ENCODE data around the gene MEGF6. TPM values are rescaled to one million over a fixed set of nuclear protein-coding genes. Genes with fewer than 3 reads are reported as not detected.

MEGF6 gene
- total RNA-seq, 3 donors from 2014 or later: 19.3 to 32.1 (median 24.2) TPM

DNA sequence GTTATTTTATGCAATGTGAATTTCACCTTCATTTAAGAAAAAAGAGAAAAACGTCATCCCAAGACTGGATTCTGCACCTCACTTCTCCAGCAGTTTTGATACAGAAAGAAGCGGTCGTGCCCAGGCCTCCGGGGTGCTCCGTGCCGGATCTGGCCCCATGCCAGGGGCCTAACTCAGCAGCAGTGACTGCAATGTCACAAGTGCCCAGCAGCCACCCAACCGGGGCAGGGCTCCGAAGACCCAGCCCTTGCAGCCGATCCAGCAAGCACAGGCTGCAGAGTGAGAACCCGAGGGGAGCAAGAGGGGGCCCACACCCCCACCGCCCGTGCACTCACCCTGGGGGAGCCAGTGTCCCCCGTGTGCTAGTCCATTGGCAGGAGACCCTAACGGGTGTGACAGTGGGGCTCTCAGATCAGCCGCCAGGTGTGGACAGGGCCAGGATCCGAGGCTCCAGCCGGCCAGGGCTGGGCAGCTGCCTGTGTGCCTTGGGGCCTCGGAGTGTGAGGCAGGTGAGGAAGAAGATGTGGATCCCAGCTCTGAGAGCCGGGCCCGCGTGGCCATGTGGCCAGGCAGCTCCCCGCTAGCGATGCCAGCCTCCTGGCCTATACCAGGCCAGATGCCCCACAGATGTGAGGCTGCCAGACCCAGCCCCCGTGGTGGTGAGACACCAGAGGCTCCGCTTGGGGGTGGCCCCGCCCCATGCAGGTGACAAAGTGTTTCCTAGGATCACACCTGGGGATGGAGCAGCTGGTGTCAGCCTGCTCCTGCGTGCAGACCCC is 60.6 kb downstream of the MEGF6 start:
- Histone ChIP-seq H3K4me1 (peaks cover 0 to 7% of the 10 kb centered on the region in 2 donors), H3K27ac (no peak overlapping the region), H3K27me3 (no peaks in the 10 kb centered on the region), H3K36me3 (no peaks in the 10 kb centered on the region), H3K9me3 (no peaks in the 10 kb centered on the region), H3K4me3 (no peak overlapping the region)
- intact Hi-C loops (cut with DNase I; ENCODE audit: low total_unique reads): no loop called here
- no peak for DNase-seq (ENCODE audit: low spot score in 2 of 2)
- no peak for TF ChIP-seq POLR2AphosphoS5 (IDR thresholded peaks at IDR 0.05)
- no peak for TF ChIP-seq POLR2A (IDR thresholded peaks at IDR 0.05)
- TF ChIP-seq, protein P1, sequence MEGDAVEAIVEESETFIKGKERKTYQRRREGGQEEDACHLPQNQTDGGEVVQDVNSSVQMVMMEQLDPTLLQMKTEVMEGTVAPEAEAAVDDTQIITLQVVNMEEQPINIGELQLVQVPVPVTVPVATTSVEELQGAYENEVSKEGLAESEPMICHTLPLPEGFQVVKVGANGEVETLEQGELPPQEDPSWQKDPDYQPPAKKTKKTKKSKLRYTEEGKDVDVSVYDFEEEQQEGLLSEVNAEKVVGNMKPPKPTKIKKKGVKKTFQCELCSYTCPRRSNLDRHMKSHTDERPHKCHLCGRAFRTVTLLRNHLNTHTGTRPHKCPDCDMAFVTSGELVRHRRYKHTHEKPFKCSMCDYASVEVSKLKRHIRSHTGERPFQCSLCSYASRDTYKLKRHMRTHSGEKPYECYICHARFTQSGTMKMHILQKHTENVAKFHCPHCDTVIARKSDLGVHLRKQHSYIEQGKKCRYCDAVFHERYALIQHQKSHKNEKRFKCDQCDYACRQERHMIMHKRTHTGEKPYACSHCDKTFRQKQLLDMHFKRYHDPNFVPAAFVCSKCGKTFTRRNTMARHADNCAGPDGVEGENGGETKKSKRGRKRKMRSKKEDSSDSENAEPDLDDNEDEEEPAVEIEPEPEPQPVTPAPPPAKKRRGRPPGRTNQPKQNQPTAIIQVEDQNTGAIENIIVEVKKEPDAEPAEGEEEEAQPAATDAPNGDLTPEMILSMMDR (IDR thresholded peaks at IDR 0.05): no peak

DNA sequence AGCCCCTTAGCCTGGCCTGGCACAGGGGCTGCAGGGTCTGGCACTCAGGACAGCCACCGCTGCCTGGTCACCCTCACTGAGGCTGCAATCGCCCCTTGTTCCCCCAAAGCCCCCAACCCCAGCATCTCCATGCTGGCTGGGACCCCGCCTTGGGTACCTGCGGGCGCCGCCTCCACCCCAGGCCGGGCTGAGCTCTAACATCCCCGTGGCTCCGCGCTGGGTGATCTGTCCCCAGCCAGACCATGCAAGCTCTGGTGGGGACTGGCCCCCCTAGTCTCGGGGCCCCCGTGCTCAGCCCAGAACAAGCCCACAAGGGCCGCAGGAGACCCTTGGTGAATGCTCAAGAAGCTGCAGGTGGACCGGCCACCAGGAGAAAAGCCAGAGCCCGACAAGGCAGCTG is 62.4 kb downstream of the MEGF6 start:
- Histone ChIP-seq H3K27ac (no peak overlapping the region), H3K4me3 (no peak overlapping the region), H3K4me1 (peaks cover 0 to 7% of the 10 kb centered on the region in 2 donors), H3K36me3 (no peaks in the 10 kb centered on the region), H3K9me3 (no peaks in the 10 kb centered on the region), H3K27me3 (no peaks in the 10 kb centered on the region)
- TF ChIP-seq POLR2A (IDR thresholded peaks at IDR 0.05): no peak
- TF ChIP-seq, protein P1 (IDR thresholded peaks at IDR 0.05): no peak
- no peak for TF ChIP-seq POLR2AphosphoS5 (IDR thresholded peaks at IDR 0.05)
- DNase-seq (ENCODE audit: low spot score in 2 of 2): no peak
- intact Hi-C loops (cut with DNase I; ENCODE audit: low total_unique reads): no loop called here

DNA sequence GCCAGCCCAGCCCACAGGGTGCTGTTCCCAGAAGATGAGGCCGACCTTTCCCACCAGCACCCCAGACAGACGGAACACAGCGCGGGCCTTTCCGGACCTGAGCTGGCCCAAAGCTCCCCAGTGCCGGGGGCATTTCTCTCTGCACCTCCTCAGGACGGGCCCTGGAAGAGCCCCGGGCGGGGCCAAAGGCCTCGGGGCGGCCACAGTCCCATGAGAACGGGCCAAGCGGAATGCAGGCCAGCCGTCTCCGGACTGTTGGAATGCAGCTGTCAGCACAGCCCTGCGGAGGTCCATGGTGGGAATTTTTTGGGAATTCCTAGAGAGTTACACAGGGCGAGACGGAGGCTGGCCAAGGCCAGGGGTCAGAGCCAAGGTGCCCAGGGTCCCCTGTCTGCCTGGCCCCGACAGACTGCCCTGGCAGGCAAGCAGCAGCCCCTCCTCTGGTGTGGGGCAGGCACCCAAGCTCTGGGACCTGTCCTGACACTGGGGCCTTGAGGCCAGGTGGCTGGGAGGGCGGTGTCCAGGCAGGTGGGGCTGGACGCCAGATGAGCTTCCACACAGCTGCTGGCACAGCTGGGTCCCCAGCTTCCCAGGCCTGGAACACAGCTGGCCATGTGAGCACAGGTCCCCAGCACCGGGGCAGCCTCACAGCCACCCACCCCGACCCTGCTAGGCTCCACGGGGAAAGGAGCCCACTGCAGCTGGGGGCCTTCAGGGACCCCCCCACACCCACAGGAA is 63.0 kb downstream of the MEGF6 start:
- DNase-seq (ENCODE audit: low spot score in 2 of 2): no peak
- no peaks in the 10 kb centered on the region for H3K36me3 ChIP-seq
- intact Hi-C loops (cut with DNase I; ENCODE audit: low total_unique reads): no loop called here
- TF ChIP-seq, protein P1 (IDR thresholded peaks at IDR 0.05): no peak
- TF ChIP-seq POLR2A (IDR thresholded peaks at IDR 0.05) (no peak), POLR2AphosphoS5 (IDR thresholded peaks at IDR 0.05) (no peak)
- H3K27me3 ChIP-seq: no peaks in the 10 kb centered on the region
- H3K9me3 ChIP-seq: no peaks in the 10 kb centered on the region
- H3K4me1 ChIP-seq: peaks cover 5 to 7% of the 10 kb centered on the region in 2 donors
- H3K4me3 ChIP-seq: peak overlapping the region in 1 of 3 donors; percentile 25
- H3K27ac ChIP-seq: peak overlapping the region in 1 of 2 donors; percentile 74

DNA sequence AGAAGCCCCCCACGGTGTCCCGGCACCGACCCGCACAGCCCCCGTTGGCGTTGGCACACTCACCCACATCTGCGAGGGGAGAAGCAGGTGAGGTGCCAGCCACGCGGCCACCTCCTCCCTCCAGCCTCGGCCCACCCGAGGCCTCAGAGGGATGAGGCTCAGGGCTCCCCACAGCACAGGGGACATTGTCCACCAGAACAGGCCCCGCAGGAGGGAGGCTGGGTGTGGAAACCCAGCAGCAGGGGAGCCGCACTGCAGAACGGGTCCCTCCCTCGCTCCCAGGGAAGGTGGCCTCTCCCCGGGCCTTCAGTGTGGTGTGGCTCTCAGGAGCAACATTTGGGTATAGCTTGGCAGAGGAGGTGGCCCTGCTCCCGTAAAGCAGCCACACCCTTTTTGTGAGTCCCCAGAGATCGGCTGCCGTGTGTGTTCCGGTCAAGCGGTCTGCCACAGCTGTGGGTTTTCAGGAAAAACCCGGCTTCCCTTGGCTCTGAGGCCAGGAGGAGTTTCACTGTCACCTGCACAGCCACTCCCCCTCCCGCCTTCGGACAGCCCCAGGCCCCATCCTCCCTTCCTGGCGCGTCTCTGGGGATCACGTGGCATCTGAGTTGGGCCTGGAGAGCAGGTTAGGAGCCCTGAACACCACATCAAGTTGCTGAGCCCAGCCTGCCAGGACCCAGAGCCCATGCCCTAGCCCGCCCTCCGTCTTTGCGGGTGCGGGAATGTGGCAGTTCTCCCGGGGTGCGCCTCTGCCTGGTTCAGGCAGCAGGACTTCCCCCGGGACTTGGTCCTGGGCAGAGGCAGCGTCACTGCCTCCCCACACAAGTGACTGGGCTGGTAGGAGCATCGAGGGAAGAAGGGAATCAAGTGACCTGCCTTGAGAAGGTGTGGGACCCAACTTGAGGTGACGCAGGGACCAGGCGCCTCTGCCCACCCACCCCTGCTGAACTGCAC is 64.0 kb downstream of the MEGF6 start:
- Histone ChIP-seq H3K36me3 (no peaks in the 10 kb centered on the region), H3K27me3 (no peaks in the 10 kb centered on the region), H3K4me3 (peak overlapping the region in 2 of 3 donors; percentile 2 to 46), H3K27ac (peak overlapping the region in 1 of 2 donors; percentile 74), H3K4me1 (peaks cover 7 to 13% of the 10 kb centered on the region in 2 donors), H3K9me3 (no peaks in the 10 kb centered on the region)
- no peak for TF ChIP-seq POLR2AphosphoS5 (IDR thresholded peaks at IDR 0.05)
- TF ChIP-seq POLR2A (IDR thresholded peaks at IDR 0.05): no peak
- TF ChIP-seq, protein P1 (IDR thresholded peaks at IDR 0.05): no peak
- DNase-seq (ENCODE audit: low spot score in 2 of 2): peak; percentile 87 to 90
- intact Hi-C loops (cut with DNase I; ENCODE audit: low total_unique reads): no loop called here
